ENCODE data around the gene ADGRB3. TPM values are rescaled to one million over a fixed set of nuclear protein-coding genes. Genes with fewer than 3 reads are reported as not detected.

ADGRB3 gene
- total RNA-seq, 2 experiments from 2014 or later, result not detected

DNA sequence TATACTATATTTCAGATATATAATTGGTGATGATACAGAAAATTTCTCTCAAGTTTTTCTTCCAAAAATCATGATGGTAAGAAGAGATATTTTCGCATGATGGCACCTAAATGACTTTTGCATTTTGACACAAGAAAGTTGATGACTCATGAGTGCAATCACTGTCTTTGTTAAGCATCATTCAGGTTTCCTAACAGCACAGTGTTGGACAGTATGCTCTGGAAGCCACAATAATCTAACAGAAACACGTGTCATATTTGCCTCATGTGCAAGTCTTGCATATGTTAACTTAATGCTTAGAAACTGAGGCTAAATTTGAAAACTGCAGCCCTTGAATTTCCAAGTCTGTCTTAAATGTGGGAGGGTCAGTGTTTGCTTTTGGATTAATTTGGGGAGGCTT lies 628.2 kb downstream of the ADGRB3 start:
- Histone ChIP-seq H2AFZ (ENCODE audit: low read length) (no peak overlapping the region), H3K4me3 (ENCODE audit: low read depth, low read length, poor library complexity, severe bottlenecking) (no peak overlapping the region), H3K4me1 (ENCODE audit: insufficient read depth, low read length, poor library complexity, severe bottlenecking) (no peaks in the 10 kb centered on the region), H3K27ac (ENCODE audit: low read depth, low read length, poor library complexity, severe bottlenecking) (no peak overlapping the region), H3K9me2 (ENCODE audit: insufficient read depth, low read length) (no peaks in the 10 kb centered on the region), H3K36me3 (ENCODE audit: insufficient read depth, low read length) (no peaks in the 10 kb centered on the region), H3K79me2 (ENCODE audit: insufficient read depth, low read depth, low read length) (no peaks in the 10 kb centered on the region), H3K4me2 (ENCODE audit: low read length) (no peak overlapping the region), H4K20me1 (ENCODE audit: insufficient read depth, low read length) (no peaks in the 10 kb centered on the region), H3K9me3 (ENCODE audit: low read length) (no peaks in the 10 kb centered on the region)
- no peak for DNase-seq (ENCODE audit: low spot score)
- intact Hi-C loops (cut with micrococcal nuclease; ENCODE audit: unreplicated experiment), result no loop called here
- POLR2A ChIA-PET, result no interaction called here
- no peak for TF ChIP-seq EZH2phosphoT487 (IDR thresholded peaks at IDR 0.05; ENCODE audit: borderline replicate concordance, low read depth, low read length)
- TF ChIP-seq, protein P1, sequence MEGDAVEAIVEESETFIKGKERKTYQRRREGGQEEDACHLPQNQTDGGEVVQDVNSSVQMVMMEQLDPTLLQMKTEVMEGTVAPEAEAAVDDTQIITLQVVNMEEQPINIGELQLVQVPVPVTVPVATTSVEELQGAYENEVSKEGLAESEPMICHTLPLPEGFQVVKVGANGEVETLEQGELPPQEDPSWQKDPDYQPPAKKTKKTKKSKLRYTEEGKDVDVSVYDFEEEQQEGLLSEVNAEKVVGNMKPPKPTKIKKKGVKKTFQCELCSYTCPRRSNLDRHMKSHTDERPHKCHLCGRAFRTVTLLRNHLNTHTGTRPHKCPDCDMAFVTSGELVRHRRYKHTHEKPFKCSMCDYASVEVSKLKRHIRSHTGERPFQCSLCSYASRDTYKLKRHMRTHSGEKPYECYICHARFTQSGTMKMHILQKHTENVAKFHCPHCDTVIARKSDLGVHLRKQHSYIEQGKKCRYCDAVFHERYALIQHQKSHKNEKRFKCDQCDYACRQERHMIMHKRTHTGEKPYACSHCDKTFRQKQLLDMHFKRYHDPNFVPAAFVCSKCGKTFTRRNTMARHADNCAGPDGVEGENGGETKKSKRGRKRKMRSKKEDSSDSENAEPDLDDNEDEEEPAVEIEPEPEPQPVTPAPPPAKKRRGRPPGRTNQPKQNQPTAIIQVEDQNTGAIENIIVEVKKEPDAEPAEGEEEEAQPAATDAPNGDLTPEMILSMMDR (conservative IDR thresholded peaks at IDR 0.05; ENCODE audit: low read length), result no peak
- no TSS peak for BruUV-seq (replicated peaks)
- CTCF ChIA-PET (ENCODE audit: unreplicated experiment), result no interaction called here

DNA sequence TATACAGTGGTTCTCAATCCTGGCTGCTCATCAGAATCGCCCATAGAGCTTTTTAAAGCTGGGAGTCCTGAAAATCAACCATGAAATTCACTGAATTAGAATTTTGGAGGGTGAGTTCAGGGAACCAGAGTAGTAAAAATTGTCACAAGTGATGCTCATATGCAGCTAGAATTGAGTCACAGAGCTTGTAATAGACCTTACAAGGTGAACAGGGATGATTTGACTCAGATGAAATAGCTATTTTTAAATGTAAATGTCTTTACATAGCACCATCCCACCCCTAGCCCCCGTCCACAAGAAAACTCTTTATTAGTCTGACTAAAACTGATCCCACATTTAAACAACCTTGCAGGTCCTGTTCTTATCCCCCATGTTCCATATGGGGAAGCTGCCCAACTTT lies 630.0 kb downstream of the ADGRB3 start:
- TF ChIP-seq, protein P1 (conservative IDR thresholded peaks at IDR 0.05; ENCODE audit: low read length), result no peak
- no peak for TF ChIP-seq EZH2phosphoT487 (IDR thresholded peaks at IDR 0.05; ENCODE audit: borderline replicate concordance, low read depth, low read length)
- no peaks in the 10 kb centered on the region for H3K79me2 ChIP-seq (ENCODE audit: insufficient read depth, low read depth, low read length)
- ChIA-PET CTCF (ENCODE audit: unreplicated experiment) (no interaction called here), POLR2A (interaction anchor here (0.6 kb wide), 1 partner anchor 1166 kb away, joined by 3 read pairs; no protein-coding TSS in a partner anchor)
- no peak overlapping the region for H3K4me3 ChIP-seq (ENCODE audit: low read depth, low read length, poor library complexity, severe bottlenecking)
- no peak overlapping the region for H3K27ac ChIP-seq (ENCODE audit: low read depth, low read length, poor library complexity, severe bottlenecking)
- no peaks in the 10 kb centered on the region for H4K20me1 ChIP-seq (ENCODE audit: insufficient read depth, low read length)
- intact Hi-C loops (cut with micrococcal nuclease; ENCODE audit: unreplicated experiment), result no loop called here
- H3K4me1 ChIP-seq (ENCODE audit: insufficient read depth, low read length, poor library complexity, severe bottlenecking), result no peaks in the 10 kb centered on the region
- no peak for DNase-seq (ENCODE audit: low spot score)
- BruUV-seq (replicated peaks), result no TSS peak
- H3K9me3 ChIP-seq (ENCODE audit: low read length), result no peaks in the 10 kb centered on the region
- no peak overlapping the region for H3K4me2 ChIP-seq (ENCODE audit: low read length)
- no peaks in the 10 kb centered on the region for H3K36me3 ChIP-seq (ENCODE audit: insufficient read depth, low read length)
- H3K9me2 ChIP-seq (ENCODE audit: insufficient read depth, low read length), result no peaks in the 10 kb centered on the region
- H2AFZ ChIP-seq (ENCODE audit: low read length), result no peak overlapping the region

DNA sequence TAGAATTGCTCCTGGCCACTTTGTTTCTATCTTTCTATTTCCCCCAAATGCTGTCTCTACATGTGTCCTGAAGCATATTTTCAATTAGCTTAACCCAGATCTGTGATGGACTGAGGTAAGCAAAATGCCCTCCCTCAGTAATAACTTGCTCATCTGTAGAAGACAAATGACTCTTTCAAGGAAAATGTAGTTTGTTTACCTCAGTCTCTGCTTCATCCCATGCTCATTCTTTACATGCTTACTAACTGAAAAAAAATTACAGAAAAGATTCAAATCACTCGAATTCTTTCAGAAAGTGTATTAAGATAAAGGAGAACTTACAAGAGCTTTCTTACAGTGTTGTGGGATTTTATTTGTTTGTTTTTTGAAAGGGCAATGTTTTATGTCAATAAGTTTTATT lies 630.6 kb downstream of the ADGRB3 start:
- BruUV-seq (replicated peaks), result no TSS peak
- ChIA-PET CTCF (ENCODE audit: unreplicated experiment) (no interaction called here), POLR2A (no interaction called here)
- H3K36me3 ChIP-seq (ENCODE audit: insufficient read depth, low read length), result no peaks in the 10 kb centered on the region
- no peak overlapping the region for H2AFZ ChIP-seq (ENCODE audit: low read length)
- TF ChIP-seq, protein P1 (conservative IDR thresholded peaks at IDR 0.05; ENCODE audit: low read length), result no peak
- no peak for TF ChIP-seq EZH2phosphoT487 (IDR thresholded peaks at IDR 0.05; ENCODE audit: borderline replicate concordance, low read depth, low read length)
- H3K9me2 ChIP-seq (ENCODE audit: insufficient read depth, low read length), result no peaks in the 10 kb centered on the region
- no peak overlapping the region for H3K27ac ChIP-seq (ENCODE audit: low read depth, low read length, poor library complexity, severe bottlenecking)
- no peaks in the 10 kb centered on the region for H3K79me2 ChIP-seq (ENCODE audit: insufficient read depth, low read depth, low read length)
- no peak for DNase-seq (ENCODE audit: low spot score)
- intact Hi-C loops (cut with micrococcal nuclease; ENCODE audit: unreplicated experiment), result no loop called here
- no peaks in the 10 kb centered on the region for H3K4me1 ChIP-seq (ENCODE audit: insufficient read depth, low read length, poor library complexity, severe bottlenecking)
- no peaks in the 10 kb centered on the region for H4K20me1 ChIP-seq (ENCODE audit: insufficient read depth, low read length)
- no peak overlapping the region for H3K4me2 ChIP-seq (ENCODE audit: low read length)
- H3K9me3 ChIP-seq (ENCODE audit: low read length), result no peaks in the 10 kb centered on the region
- H3K4me3 ChIP-seq (ENCODE audit: low read depth, low read length, poor library complexity, severe bottlenecking), result no peak overlapping the region

All from OCI-LY7 (cell line).